HG03103 (cell line): ENCODE measurements around the gene CLCF1.
"Not testable (repeated sequence)": the region's sequence is repeated elsewhere in the genome, so short reads cannot be mapped to it uniquely, and the experiment has no call there.

Source experiments
- ATAC-seq: cut with Tn5 transposase; IDR thresholded peaks from one replicate; pipeline ENCODE4 v1.9.1; 2021; ENCODE audit warnings: low read depth; ENCODE audit not compliant: unreplicated experiment

Gene CLCF1

GRCh38 chr11:67409261-67409666 is 35.9 kb upstream of the CLCF1 start:
- no peak for ATAC-seq

- ATAC-seq: no peak
These were observed 35.2 kb upstream of the CLCF1 start for GRCh38 chr11:67408437-67409200.

- ATAC-seq: no peak
These were observed 34.3 kb upstream of the CLCF1 start for GRCh38 chr11:67407688-67408163.

GRCh38 chr11:67406969-67407687 is 33.7 kb upstream of the CLCF1 start:
- ATAC-seq: no peak

GRCh38 chr11:67406420-67406968 is 33.1 kb upstream of the CLCF1 start:
- ATAC-seq: no peak

- ATAC-seq: no peak
These were observed 32.4 kb upstream of the CLCF1 start for GRCh38 chr11:67405688-67406339.

- no peak for ATAC-seq
These were observed 31.8 kb upstream of the CLCF1 start for GRCh38 chr11:67405196-67405567.

GRCh38 chr11:67404515-67405195 is 31.3 kb upstream of the CLCF1 start:
- ATAC-seq: no peak

GRCh38 chr11:67403085-67403484 is 29.7 kb upstream of the CLCF1 start:
- ATAC-seq: not testable (repeated sequence)

- ATAC-seq: not testable (repeated sequence)
These were observed 28.9 kb upstream of the CLCF1 start for GRCh38 chr11:67402192-67402839.

GRCh38 chr11:67401495-67402191 is 28.2 kb upstream of the CLCF1 start, which contains the start of gene PPP1CA:
PPP1CA (minus strand) TSS chr11:67401858; CDS start chr11:67401782, 76 bp downstream.
- ATAC-seq: peak; percentile 47

GRCh38 chr11:67400942-67401494 is 27.6 kb upstream of the CLCF1 start:
- ATAC-seq: peak; percentile 1

GRCh38 chr11:67400251-67400941 is 27.0 kb upstream of the CLCF1 start:
- ATAC-seq: no peak

GRCh38 chr11:67398661-67399563 is 25.5 kb upstream of the CLCF1 start:
- ATAC-seq: no peak

GRCh38 chr11:67397986-67398660 is 24.7 kb upstream of the CLCF1 start:
- no peak for ATAC-seq

- no peak for ATAC-seq
These were observed 24.1 kb upstream of the CLCF1 start for GRCh38 chr11:67397536-67397935.
